PFSK-1 (cell line): Measurements from ENCODE around the gene PON3.

Experiments
- POLR2AphosphoS5 ChIP-seq: IDR thresholded peaks from 2 replicates; pipeline ENCODE4 v1.6.1; 2012; ENCODE audit warnings: low read depth, mild to moderate bottlenecking, control low read depth, low read length, moderate library complexity
- REST ChIP-seq, 2 experiments: IDR thresholded peaks; 2 replicates each; pipeline versions ENCODE4 v1.6.1 to v1.8.0; 2011 to 2012; ENCODE audit warnings: low read depth in 2 of 2, low read length in 2 of 2, control low read depth in 1 of 2, inconsistent platforms in 1 of 2, mild to moderate bottlenecking in 1 of 2, moderate library complexity in 1 of 2; ENCODE audit not compliant: insufficient read depth in 1 of 2
- TAF1 ChIP-seq: IDR thresholded peaks from 2 replicates; pipeline ENCODE4 v1.6.1; 2012; ENCODE audit warnings: low read length, control low read depth, borderline replicate concordance; ENCODE audit not compliant: insufficient read depth

GRCh38 chr7:95330204-95330960 is 65.8 kb downstream of the PON3 start:
- TF ChIP-seq REST (IDR thresholded peaks at IDR 0.05; ENCODE audit: insufficient read depth in 1 of 2, low read depth in 2 of 2, low read length in 2 of 2) (no peak), POLR2AphosphoS5 (no peak), TAF1 (no peak)
